SK-N-SH treated with all-trans-retinoic acid at 6 μM for 48 hours (cell line): ENCODE results near the gene MDGA2.

Source experiments
- ATAC-seq: fragments of 200-7000 bp; cut with Tn5 transposase; 3 replicates; pipeline ENCODE4 v1.9.1; 2020; ENCODE audit warnings: mild to moderate bottlenecking, moderate library complexity
- ARNTL ChIP-seq: fragments of 450-650 bp; formaldehyde crosslinking; IDR thresholded peaks from 2 replicates; pipeline ENCODE4 v1.5.0; 2020; ENCODE audit warnings: low read depth, mild to moderate bottlenecking, moderate library complexity, borderline replicate concordance
- BACH2 ChIP-seq: fragments of 250-450 bp; sonication (Bioruptor Pico); IDR thresholded peaks from 2 replicates; pipeline ENCODE4 v1.9.0; 2021; ENCODE audit warnings: mild to moderate bottlenecking, borderline replicate concordance
- CREB5 ChIP-seq: fragments of 250-450 bp; sonication (Bioruptor Pico); IDR thresholded peaks from 2 replicates; pipeline ENCODE4 v1.5.1; 2020; ENCODE audit warnings: low read depth, mild to moderate bottlenecking, moderate library complexity
- CSDC2 ChIP-seq: fragments of 250-450 bp; sonication (Bioruptor Pico); IDR thresholded peaks from 2 replicates; pipeline ENCODE4 v1.5.0; 2020; ENCODE audit warnings: mild to moderate bottlenecking, moderate library complexity
- ESRRG ChIP-seq: fragments of 250-450 bp; sonication (Bioruptor Pico); IDR thresholded peaks from 2 replicates; pipeline ENCODE4 v1.6.1; 2021; ENCODE audit warnings: mild to moderate bottlenecking
- GLIS3 ChIP-seq: fragments of 250-450 bp; sonication (Bioruptor Pico); IDR thresholded peaks from 2 replicates; pipeline ENCODE4 v1.5.0; 2020; ENCODE audit warnings: mild to moderate bottlenecking, moderate library complexity
- ISL1 ChIP-seq: fragments of 250-450 bp; sonication (Bioruptor Pico); IDR thresholded peaks from 2 replicates; pipeline ENCODE4 v2.1.2; 2022; ENCODE audit warnings: mild to moderate bottlenecking, moderate library complexity
- OSR1 ChIP-seq: fragments of 250-450 bp; sonication (Bioruptor Pico); IDR thresholded peaks from 2 replicates; pipeline ENCODE4 v1.8.0; 2022; ENCODE audit warnings: moderate library complexity, mild to moderate bottlenecking, inconsistent platforms
- PATZ1 ChIP-seq: fragments of 250-450 bp; sonication (Bioruptor Pico); IDR thresholded peaks from 2 replicates; pipeline ENCODE4 v1.8.0; 2020; ENCODE audit warnings: mild to moderate bottlenecking, moderate library complexity, borderline replicate concordance
- PPARA ChIP-seq: fragments of 250-450 bp; sonication (Bioruptor Pico); IDR thresholded peaks from 2 replicates; pipeline ENCODE4 v1.5.0; 2020; ENCODE audit warnings: mild to moderate bottlenecking, borderline replicate concordance
- RARB ChIP-seq: fragments of 250-450 bp; sonication (Bioruptor Pico); IDR thresholded peaks from 2 replicates; pipeline ENCODE4 v1.8.0; 2021; ENCODE audit warnings: mild to moderate bottlenecking, moderate library complexity
- SNAI2 ChIP-seq: fragments of 250-450 bp; sonication (Bioruptor Pico); IDR thresholded peaks from 2 replicates; pipeline ENCODE4 v1.5.0; 2020; ENCODE audit warnings: mild to moderate bottlenecking, moderate library complexity
- TCF4 ChIP-seq: fragments of 250-450 bp; sonication (Bioruptor Pico); IDR thresholded peaks from 2 replicates; pipeline ENCODE4 v1.8.0; 2021; ENCODE audit warnings: mild to moderate bottlenecking, moderate library complexity, borderline replicate concordance
- TOX ChIP-seq: fragments of 250-450 bp; sonication (Bioruptor Pico); IDR thresholded peaks from 2 replicates; pipeline ENCODE4 v1.8.0; 2021; ENCODE audit warnings: mild to moderate bottlenecking, moderate library complexity, borderline replicate concordance
- ZC3H10 ChIP-seq: fragments of 250-450 bp; sonication (Bioruptor Pico); IDR thresholded peaks from 2 replicates; pipeline ENCODE4 v1.5.1; 2021; ENCODE audit warnings: mild to moderate bottlenecking, moderate library complexity
- ZFP3 ChIP-seq: fragments of 250-450 bp; sonication (Bioruptor Pico); IDR thresholded peaks from 2 replicates; pipeline ENCODE4 v1.5.0; 2020; ENCODE audit warnings: mild to moderate bottlenecking, moderate library complexity
- ZFP30 ChIP-seq: fragments of 450-650 bp; formaldehyde crosslinking; IDR thresholded peaks from 2 replicates; pipeline ENCODE4 v1.5.0; 2022; ENCODE audit warnings: mild to moderate bottlenecking, moderate library complexity
- ZNF70 ChIP-seq: fragments of 450-650 bp; formaldehyde crosslinking; IDR thresholded peaks from 2 replicates; pipeline ENCODE4 v1.5.0; 2020; ENCODE audit warnings: mild to moderate bottlenecking, moderate library complexity
- ZNF8 ChIP-seq: fragments of 450-650 bp; formaldehyde crosslinking; IDR thresholded peaks from 2 replicates; pipeline ENCODE4 v1.5.0; 2020; ENCODE audit warnings: mild to moderate bottlenecking, moderate library complexity
- TF ChIP-seq, protein P1 (sequence below): fragments of 250-450 bp; sonication (Bioruptor Pico); IDR thresholded peaks from 2 replicates; pipeline ENCODE4 v1.5.1; 2021; ENCODE audit warnings: mild to moderate bottlenecking, moderate library complexity
- TF ChIP-seq, protein P2 (sequence below): fragments of 250-450 bp; sonication (Bioruptor Pico); IDR thresholded peaks from 2 replicates; pipeline ENCODE4 v1.8.0; 2021; ENCODE audit warnings: low read depth, mild to moderate bottlenecking, moderate library complexity, borderline replicate concordance
- TF ChIP-seq, protein P3 (sequence below): fragments of 250-450 bp; sonication (Bioruptor Pico); IDR thresholded peaks from 2 replicates; pipeline ENCODE4 v1.5.0; 2020; ENCODE audit warnings: mild to moderate bottlenecking, moderate library complexity

The MDGA2 gene

GRCh38 chr14:47651337-47651736 lies 24.1 kb downstream of the MDGA2 start (continued):
- TF ChIP-seq, protein P1, sequence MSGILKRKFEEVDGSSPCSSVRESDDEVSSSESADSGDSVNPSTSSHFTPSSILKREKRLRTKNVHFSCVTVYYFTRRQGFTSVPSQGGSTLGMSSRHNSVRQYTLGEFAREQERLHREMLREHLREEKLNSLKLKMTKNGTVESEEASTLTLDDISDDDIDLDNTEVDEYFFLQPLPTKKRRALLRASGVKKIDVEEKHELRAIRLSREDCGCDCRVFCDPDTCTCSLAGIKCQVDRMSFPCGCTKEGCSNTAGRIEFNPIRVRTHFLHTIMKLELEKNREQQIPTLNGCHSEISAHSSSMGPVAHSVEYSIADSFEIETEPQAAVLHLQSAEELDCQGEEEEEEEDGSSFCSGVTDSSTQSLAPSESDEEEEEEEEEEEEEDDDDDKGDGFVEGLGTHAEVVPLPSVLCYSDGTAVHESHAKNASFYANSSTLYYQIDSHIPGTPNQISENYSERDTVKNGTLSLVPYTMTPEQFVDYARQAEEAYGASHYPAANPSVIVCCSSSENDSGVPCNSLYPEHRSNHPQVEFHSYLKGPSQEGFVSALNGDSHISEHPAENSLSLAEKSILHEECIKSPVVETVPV (CRISPR knock-in tag): no peak
- no peak for TF ChIP-seq CSDC2 (CRISPR knock-in tag)

DNA sequence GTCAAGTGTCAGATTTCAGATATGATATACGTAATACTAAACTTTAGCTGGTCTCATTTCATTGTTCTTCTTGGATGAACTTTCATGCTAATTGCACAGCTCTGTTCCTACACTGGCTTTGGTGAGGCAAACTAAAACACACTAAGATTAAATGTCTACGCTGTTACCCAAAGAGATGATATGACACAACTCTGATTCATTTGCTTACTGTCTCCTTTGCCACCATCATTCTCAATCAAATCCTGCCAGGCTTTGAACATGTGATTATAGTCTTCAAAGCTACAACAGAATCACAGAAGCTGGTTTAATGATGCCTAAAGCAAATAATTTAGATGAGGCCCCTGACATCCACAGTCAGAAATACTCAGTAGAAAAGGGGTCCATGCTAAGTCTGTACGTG lies 37.7 kb downstream of the MDGA2 start:
- ATAC-seq: no peak
- TF ChIP-seq ZNF8 (CRISPR knock-in tag): no peak
- TF ChIP-seq, protein P1 (CRISPR knock-in tag): no peak
- TF ChIP-seq ZFP3: no peak
- no peak for TF ChIP-seq SNAI2 (CRISPR knock-in tag)
- TF ChIP-seq BACH2: no peak
- no peak for TF ChIP-seq ARNTL (CRISPR knock-in tag)
- TF ChIP-seq RARB (CRISPR knock-in tag): no peak
- no peak for TF ChIP-seq ZFP30 (CRISPR knock-in tag)
- no peak for TF ChIP-seq ESRRG (CRISPR knock-in tag)
- no peak for TF ChIP-seq TCF4 (CRISPR knock-in tag)
- TF ChIP-seq ZNF70 (CRISPR knock-in tag): no peak
- TF ChIP-seq GLIS3 (CRISPR knock-in tag): no peak
- TF ChIP-seq, protein P2, sequence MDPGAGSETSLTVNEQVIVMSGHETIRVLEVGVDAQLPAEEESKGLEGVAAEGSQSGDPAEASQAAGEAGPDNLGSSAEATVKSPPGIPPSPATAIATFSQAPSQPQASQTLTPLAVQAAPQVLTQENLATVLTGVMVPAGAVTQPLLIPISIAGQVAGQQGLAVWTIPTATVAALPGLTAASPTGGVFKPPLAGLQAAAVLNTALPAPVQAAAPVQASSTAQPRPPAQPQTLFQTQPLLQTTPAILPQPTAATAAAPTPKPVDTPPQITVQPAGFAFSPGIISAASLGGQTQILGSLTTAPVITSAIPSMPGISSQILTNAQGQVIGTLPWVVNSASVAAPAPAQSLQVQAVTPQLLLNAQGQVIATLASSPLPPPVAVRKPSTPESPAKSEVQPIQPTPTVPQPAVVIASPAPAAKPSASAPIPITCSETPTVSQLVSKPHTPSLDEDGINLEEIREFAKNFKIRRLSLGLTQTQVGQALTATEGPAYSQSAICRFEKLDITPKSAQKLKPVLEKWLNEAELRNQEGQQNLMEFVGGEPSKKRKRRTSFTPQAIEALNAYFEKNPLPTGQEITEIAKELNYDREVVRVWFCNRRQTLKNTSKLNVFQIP (CRISPR knock-in tag): no peak
- TF ChIP-seq PPARA (CRISPR knock-in tag): no peak
- no peak for TF ChIP-seq OSR1 (CRISPR knock-in tag)
- no peak for TF ChIP-seq PATZ1 (CRISPR knock-in tag)
- TF ChIP-seq TOX: no peak
- TF ChIP-seq CREB5 (CRISPR knock-in tag): no peak
- TF ChIP-seq ISL1 (CRISPR knock-in tag): no peak
- TF ChIP-seq, all 23 proteins: peak for 0

- no peak for ATAC-seq
- no peak for TF ChIP-seq ZNF8 (CRISPR knock-in tag)
- TF ChIP-seq OSR1 (CRISPR knock-in tag): no peak
- no peak for TF ChIP-seq RARB (CRISPR knock-in tag)
- TF ChIP-seq ZNF70 (CRISPR knock-in tag): no peak
- no peak for TF ChIP-seq TCF4 (CRISPR knock-in tag)
- TF ChIP-seq ZFP3: no peak
- no peak for TF ChIP-seq ESRRG (CRISPR knock-in tag)
- TF ChIP-seq ARNTL (CRISPR knock-in tag): no peak
- TF ChIP-seq, protein P2 (CRISPR knock-in tag): no peak
- no peak for TF ChIP-seq TOX
- no peak for TF ChIP-seq ZC3H10 (CRISPR knock-in tag)
- no peak for TF ChIP-seq PPARA (CRISPR knock-in tag)
- TF ChIP-seq, protein P3, sequence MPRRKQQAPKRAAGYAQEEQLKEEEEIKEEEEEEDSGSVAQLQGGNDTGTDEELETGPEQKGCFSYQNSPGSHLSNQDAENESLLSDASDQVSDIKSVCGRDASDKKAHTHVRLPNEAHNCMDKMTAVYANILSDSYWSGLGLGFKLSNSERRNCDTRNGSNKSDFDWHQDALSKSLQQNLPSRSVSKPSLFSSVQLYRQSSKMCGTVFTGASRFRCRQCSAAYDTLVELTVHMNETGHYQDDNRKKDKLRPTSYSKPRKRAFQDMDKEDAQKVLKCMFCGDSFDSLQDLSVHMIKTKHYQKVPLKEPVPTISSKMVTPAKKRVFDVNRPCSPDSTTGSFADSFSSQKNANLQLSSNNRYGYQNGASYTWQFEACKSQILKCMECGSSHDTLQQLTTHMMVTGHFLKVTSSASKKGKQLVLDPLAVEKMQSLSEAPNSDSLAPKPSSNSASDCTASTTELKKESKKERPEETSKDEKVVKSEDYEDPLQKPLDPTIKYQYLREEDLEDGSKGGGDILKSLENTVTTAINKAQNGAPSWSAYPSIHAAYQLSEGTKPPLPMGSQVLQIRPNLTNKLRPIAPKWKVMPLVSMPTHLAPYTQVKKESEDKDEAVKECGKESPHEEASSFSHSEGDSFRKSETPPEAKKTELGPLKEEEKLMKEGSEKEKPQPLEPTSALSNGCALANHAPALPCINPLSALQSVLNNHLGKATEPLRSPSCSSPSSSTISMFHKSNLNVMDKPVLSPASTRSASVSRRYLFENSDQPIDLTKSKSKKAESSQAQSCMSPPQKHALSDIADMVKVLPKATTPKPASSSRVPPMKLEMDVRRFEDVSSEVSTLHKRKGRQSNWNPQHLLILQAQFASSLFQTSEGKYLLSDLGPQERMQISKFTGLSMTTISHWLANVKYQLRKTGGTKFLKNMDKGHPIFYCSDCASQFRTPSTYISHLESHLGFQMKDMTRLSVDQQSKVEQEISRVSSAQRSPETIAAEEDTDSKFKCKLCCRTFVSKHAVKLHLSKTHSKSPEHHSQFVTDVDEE: no peak
- no peak for TF ChIP-seq PATZ1 (CRISPR knock-in tag)
Measured at GRCh38 chr14:47626151-47627035, 49.0 kb downstream of the MDGA2 start.
